Panc1 (cell line): ENCODE results near the gene SHLD1. TPM values are rescaled to one million over a fixed set of nuclear protein-coding genes. Genes with fewer than 3 reads are reported as not detected.

Experiments used
- ATAC-seq: fragments of 200-7000 bp; cut with Tn5 transposase; 2 replicates; pipeline ENCODE4 v1.9.1; 2020; ENCODE audit warnings: mild to moderate bottlenecking, moderate library complexity
- BruUV-seq: library from RNA; stranded (reverse); fragments of 400-500 nt; replicated peaks from 2 replicates; lab custom pipeline; 2021; lab: Mats Ljungman, UMichigan
- CTCF ChIA-PET: fragments of 300-600 bp; sonication (Branson Sonifier 250); formaldehyde crosslinking; loops from one replicate; lab custom pipeline; 2022; ENCODE audit warnings: antibody characterized with exemption; lab: Charles Lee
- POLR2A ChIA-PET: fragments of 300-600 bp; sonication (Branson Sonifier 250); formaldehyde crosslinking; loops from one replicate; lab custom pipeline; 2022; ENCODE audit warnings: antibody characterized with exemption; lab: Charles Lee
- DNase-seq: peaks from one replicate; pipeline ENCODE4 v3.0.0-alpha.2; 2010; ENCODE audit warnings: low read depth, low spot score
- H3K27ac ChIP-seq: 2 replicates; pipeline ENCODE4 v1.5.1; 2011; ENCODE audit warnings: mild to moderate bottlenecking, low read length, inconsistent platforms
- H3K27me3 ChIP-seq: fragments of 200-500 bp; sonication (Bioruptor generic); 2 replicates; pipeline ENCODE4 v1.6.0; 2014; ENCODE audit warnings: low read length, inconsistent platforms; ENCODE audit not compliant: control insufficient read depth, insufficient read depth
- H3K36me3 ChIP-seq: fragments of 200-500 bp; sonication (Bioruptor generic); 2 replicates; pipeline ENCODE4 v1.5.1; 2014; ENCODE audit warnings: inconsistent platforms, mild to moderate bottlenecking, low read length, moderate library complexity; ENCODE audit not compliant: control insufficient read depth, insufficient read depth
- H3K4me1 ChIP-seq: 2 replicates; pipeline ENCODE4 v1.5.1; 2011; ENCODE audit warnings: inconsistent platforms, mild to moderate bottlenecking, low read length, moderate library complexity; ENCODE audit not compliant: control insufficient read depth, insufficient read depth
- H3K4me3 ChIP-seq, 2 experiments: 2 replicates each; pipeline ENCODE4 v1.5.1; 2011 to 2012; ENCODE audit warnings: low read depth in 2 of 2, low read length in 2 of 2, mild to moderate bottlenecking in 2 of 2, inconsistent platforms in 1 of 2, moderate library complexity in 1 of 2
- H3K9me3 ChIP-seq: fragments of 200-500 bp; sonication (Bioruptor generic); 2 replicates; pipeline ENCODE4 v1.5.1; 2014; ENCODE audit warnings: low read depth, mild to moderate bottlenecking, inconsistent platforms, low read length, moderate library complexity; ENCODE audit not compliant: control insufficient read depth, insufficient read depth
- CTCF ChIP-seq: fragments of 450-650 bp; IDR thresholded peaks from 2 replicates; pipeline ENCODE4 v1.5.1; 2017; ENCODE audit warnings: mild to moderate bottlenecking
- POLR2AphosphoS5 ChIP-seq: IDR thresholded peaks from 2 replicates; pipeline ENCODE4 v1.6.1; 2012; ENCODE audit warnings: mild to moderate bottlenecking, low read depth, low read length, moderate library complexity
- REST ChIP-seq, 2 experiments: IDR thresholded peaks; 2 replicates each; pipeline ENCODE4 v1.6.1; 2011 to 2012; ENCODE audit warnings: low read depth in 2 of 2, control low read depth in 1 of 2, low read length in 1 of 2, mild to moderate bottlenecking in 1 of 2, moderate library complexity in 1 of 2; ENCODE audit not compliant: insufficient read depth in 1 of 2
- SIN3A ChIP-seq: IDR thresholded peaks from 2 replicates; pipeline ENCODE4 v1.6.1; 2012; ENCODE audit warnings: low read depth, mild to moderate bottlenecking, low read length, moderate library complexity, borderline replicate concordance; ENCODE audit not compliant: insufficient read depth
- TCF7L2 ChIP-seq: IDR thresholded peaks from 2 replicates; pipeline ENCODE4 v1.6.1; 2011; ENCODE audit warnings: mild to moderate bottlenecking, low read depth, low read length, inconsistent platforms
- in situ Hi-C: cut with HindIII; loops from 2 replicates; pipeline ENCODE4 v1.10.0; 2016; ENCODE audit warnings: low sequenced_read_pairs, low pct_unique_long_range_greater_than_20kb
- intact Hi-C: fragments of 100-400 bp; cut with micrococcal nuclease; formaldehyde crosslinking; loops from one replicate; pipeline ENCODE4 v1.10.0; 2022; ENCODE audit not compliant: unreplicated experiment
- total RNA-seq: library from RNA; stranded (reverse); gene quantifications from one replicate; pipeline ENCODE4 v1.2.1, GENCODE V29; 2021; ENCODE audit not compliant: unreplicated experiment

SHLD1 gene
- total RNA-seq, 1 experiment from 2014 or later, result 4.3 TPM

- no peak for TF ChIP-seq TCF7L2
- no peak for TF ChIP-seq REST (IDR thresholded peaks at IDR 0.05; ENCODE audit: insufficient read depth in 1 of 2, low read depth in 2 of 2, low read length in 1 of 2)
- no peak for TF ChIP-seq POLR2AphosphoS5
- no peak for TF ChIP-seq SIN3A
- no peak for TF ChIP-seq CTCF
- no TSS peak for BruUV-seq
- ATAC-seq, result no peak
- Histone ChIP-seq H3K36me3 (no peaks in the 10 kb centered on the region), H3K27ac (no peak overlapping the region), H3K9me3 (no peaks in the 10 kb centered on the region), H3K27me3 (no peaks in the 10 kb centered on the region), H3K4me1 (no peaks in the 10 kb centered on the region), H3K4me3 (no peak overlapping the region)
- intact Hi-C loops, result no loop called here
- in situ Hi-C loops, result no loop called here
- ChIA-PET CTCF (no interaction called here), POLR2A (no interaction called here)
- no peak for DNase-seq
These were observed 44.4 kb upstream of the SHLD1 start for GRCh38 chr20:5705827-5706226.

GRCh38 chr20:5706797-5707196 is 43.4 kb upstream of the SHLD1 start:
- no peaks in the 10 kb centered on the region for H3K9me3 ChIP-seq
- ChIA-PET CTCF (no interaction called here), POLR2A (no interaction called here)
- ATAC-seq (no peak), DNase-seq (no peak)
- no peak overlapping the region for H3K27ac ChIP-seq
- intact Hi-C loops, result no loop called here
- TF ChIP-seq TCF7L2 (no peak), CTCF (no peak), REST (IDR thresholded peaks at IDR 0.05; ENCODE audit: insufficient read depth in 1 of 2, low read depth in 2 of 2, low read length in 1 of 2) (no peak), POLR2AphosphoS5 (no peak), SIN3A (no peak)
- in situ Hi-C loops, result no loop called here
- H3K4me3 ChIP-seq, result no peak overlapping the region
- H3K4me1 ChIP-seq, result no peaks in the 10 kb centered on the region
- no TSS peak for BruUV-seq
- no peaks in the 10 kb centered on the region for H3K27me3 ChIP-seq
- no peaks in the 10 kb centered on the region for H3K36me3 ChIP-seq
